ENCODE measurements around the gene ACSL3.
A peak's percentile ranks its signal among the peaks of the same experiment; 100 is the strongest.

The ACSL3 gene

GRCh38 chr2:222944971-222945740 lies 84.3 kb downstream of the ACSL3 start:
- in situ Hi-C loops (cut with HindIII; ENCODE audit: low pct_unique_long_range_greater_than_20kb, low sequenced_read_pairs) = no loop called here
- no peak for DNase-seq (ENCODE audit: low read depth in 1 of 2, low spot score in 1 of 2)
- no peak for TF ChIP-seq JUND (IDR thresholded peaks at IDR 0.05; ENCODE audit: low read depth)

GRCh38 chr2:222945887-222946286 lies 85.1 kb downstream of the ACSL3 start:
- in situ Hi-C loops (cut with HindIII; ENCODE audit: low pct_unique_long_range_greater_than_20kb, low sequenced_read_pairs) = no loop called here
- TF ChIP-seq JUND (IDR thresholded peaks at IDR 0.05; ENCODE audit: low read depth) = no peak
- no peak for DNase-seq (ENCODE audit: low read depth in 1 of 2, low spot score in 1 of 2)

- in situ Hi-C loops (cut with HindIII; ENCODE audit: low pct_unique_long_range_greater_than_20kb, low sequenced_read_pairs) = no loop called here
- no peak for DNase-seq (ENCODE audit: low read depth in 1 of 2, low spot score in 1 of 2)
- TF ChIP-seq JUND (IDR thresholded peaks at IDR 0.05; ENCODE audit: low read depth) = no peak
Observed at GRCh38 chr2:222946700-222947287, 86.0 kb downstream of the ACSL3 start.

- no peak for TF ChIP-seq JUND (IDR thresholded peaks at IDR 0.05; ENCODE audit: low read depth)
- in situ Hi-C loops (cut with HindIII; ENCODE audit: low pct_unique_long_range_greater_than_20kb, low sequenced_read_pairs) = no loop called here
- no peak for DNase-seq (ENCODE audit: low read depth in 1 of 2, low spot score in 1 of 2)
Observed at GRCh38 chr2:222949073-222949472, 88.2 kb downstream of the ACSL3 start.

- no peak for TF ChIP-seq JUND (IDR thresholded peaks at IDR 0.05; ENCODE audit: low read depth)
- DNase-seq (ENCODE audit: low read depth in 1 of 2, low spot score in 1 of 2) = no peak
- in situ Hi-C loops (cut with HindIII; ENCODE audit: low pct_unique_long_range_greater_than_20kb, low sequenced_read_pairs) = no loop called here
Observed at GRCh38 chr2:222949690-222950323, 89.0 kb downstream of the ACSL3 start.

DNA sequence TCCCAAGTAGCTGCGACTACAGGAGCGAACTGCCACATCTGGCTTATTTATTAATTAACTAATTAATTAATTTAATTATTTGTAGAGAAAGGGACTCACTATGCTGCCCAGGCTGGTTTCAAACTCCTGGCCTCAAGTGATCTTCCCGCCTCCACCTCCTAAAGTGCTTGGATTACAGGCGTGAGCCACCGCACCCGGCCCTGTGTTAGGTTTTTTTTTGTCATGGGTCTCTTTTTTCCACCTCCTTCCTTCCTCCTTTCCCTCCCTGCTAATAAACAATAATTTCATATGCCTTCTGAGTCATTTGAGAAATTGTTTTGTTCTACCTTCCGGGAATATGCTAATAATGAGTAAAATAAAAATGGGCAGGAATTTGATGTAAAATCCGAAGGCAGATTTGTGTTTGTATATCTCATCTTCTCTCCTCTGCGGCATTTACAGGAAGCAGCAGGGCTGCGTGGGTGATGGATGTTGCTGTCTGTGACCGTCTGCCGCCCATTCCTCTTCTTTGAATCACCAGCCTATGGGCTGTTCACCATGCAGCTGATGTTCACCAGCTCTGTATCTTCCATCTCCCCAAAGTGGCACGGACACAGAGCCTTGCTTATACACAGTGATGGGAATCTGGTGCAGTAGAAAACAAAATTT lies 89.9 kb downstream of the ACSL3 start:
- no peak for DNase-seq (ENCODE audit: low read depth in 1 of 2, low spot score in 1 of 2)
- in situ Hi-C loops (cut with HindIII; ENCODE audit: low pct_unique_long_range_greater_than_20kb, low sequenced_read_pairs) = no loop called here
- TF ChIP-seq JUND (IDR thresholded peaks at IDR 0.05; ENCODE audit: low read depth) = no peak

DNA sequence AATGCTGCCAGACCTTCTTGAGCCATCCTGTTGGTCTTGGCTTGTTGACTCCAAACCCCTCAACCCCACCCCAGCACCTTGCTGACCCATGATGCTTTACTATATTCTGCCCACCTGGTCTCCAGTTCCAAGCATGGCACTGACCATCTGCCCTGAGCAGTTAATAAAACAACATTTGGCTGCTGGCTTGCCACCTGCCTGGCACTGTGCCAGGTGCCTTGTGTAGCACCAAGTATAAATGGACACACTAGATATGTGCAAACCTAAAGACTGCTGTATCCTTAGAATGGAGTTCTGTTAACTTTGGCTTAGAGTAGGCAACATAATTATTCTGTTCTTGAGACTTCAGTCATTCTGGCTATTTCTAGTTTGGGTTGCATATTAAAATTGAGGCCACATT lies 91.4 kb downstream of the ACSL3 start:
- TF ChIP-seq JUND (IDR thresholded peaks at IDR 0.05; ENCODE audit: low read depth) = no peak
- peak in 1 of 2 experiments; percentile 43 for DNase-seq (ENCODE audit: low read depth in 1 of 2, low spot score in 1 of 2)
- in situ Hi-C loops (cut with HindIII; ENCODE audit: low pct_unique_long_range_greater_than_20kb, low sequenced_read_pairs) = no loop called here

DNA sequence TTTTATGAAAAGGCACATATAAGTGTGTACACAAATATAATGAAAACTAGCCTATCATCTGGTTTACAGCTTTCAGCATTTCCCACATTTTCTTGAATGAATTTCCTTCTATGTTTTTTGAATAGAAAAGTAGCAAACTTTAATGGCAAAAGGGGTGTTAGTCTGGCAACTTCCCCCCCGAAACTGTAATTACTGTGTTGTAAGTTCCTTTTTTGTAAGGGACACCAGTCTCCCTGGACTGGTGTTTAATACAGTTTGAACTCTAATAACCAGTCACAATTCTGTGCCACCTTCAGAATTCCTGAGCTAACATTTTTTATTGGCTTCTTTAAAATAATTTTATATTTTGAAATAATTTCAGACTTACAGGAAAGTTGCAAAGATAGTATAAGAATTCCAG lies 94.2 kb downstream of the ACSL3 start:
- no peak for TF ChIP-seq JUND (IDR thresholded peaks at IDR 0.05; ENCODE audit: low read depth)
- DNase-seq (ENCODE audit: low read depth in 1 of 2, low spot score in 1 of 2) = no peak
- in situ Hi-C loops (cut with HindIII; ENCODE audit: low pct_unique_long_range_greater_than_20kb, low sequenced_read_pairs) = no loop called here

GRCh38 chr2:222959358-222959757 lies 98.5 kb downstream of the ACSL3 start:
- no peak for TF ChIP-seq JUND (IDR thresholded peaks at IDR 0.05; ENCODE audit: low read depth)
- in situ Hi-C loops (cut with HindIII; ENCODE audit: low pct_unique_long_range_greater_than_20kb, low sequenced_read_pairs) = no loop called here

GRCh38 chr2:222960126-222960525 lies 99.3 kb downstream of the ACSL3 start:
- in situ Hi-C loops (cut with HindIII; ENCODE audit: low pct_unique_long_range_greater_than_20kb, low sequenced_read_pairs) = no loop called here
- TF ChIP-seq JUND (IDR thresholded peaks at IDR 0.05; ENCODE audit: low read depth) = no peak
- DNase-seq (ENCODE audit: low read depth in 1 of 2, low spot score in 1 of 2) = no peak

More at GRCh38 chr2:222959358-222959757, 98.5 kb downstream of the ACSL3 start:
- peak in 1 of 2 experiments; percentile 43 for DNase-seq (ENCODE audit: low read depth in 1 of 2, low spot score in 1 of 2)

GRCh38 chr2:222963641-222964040 lies 102.8 kb downstream of the ACSL3 start:
- in situ Hi-C loops (cut with HindIII; ENCODE audit: low pct_unique_long_range_greater_than_20kb, low sequenced_read_pairs) = no loop called here
- DNase-seq (ENCODE audit: low read depth in 1 of 2, low spot score in 1 of 2) = no peak
- no peak for TF ChIP-seq JUND (IDR thresholded peaks at IDR 0.05; ENCODE audit: low read depth)

DNA sequence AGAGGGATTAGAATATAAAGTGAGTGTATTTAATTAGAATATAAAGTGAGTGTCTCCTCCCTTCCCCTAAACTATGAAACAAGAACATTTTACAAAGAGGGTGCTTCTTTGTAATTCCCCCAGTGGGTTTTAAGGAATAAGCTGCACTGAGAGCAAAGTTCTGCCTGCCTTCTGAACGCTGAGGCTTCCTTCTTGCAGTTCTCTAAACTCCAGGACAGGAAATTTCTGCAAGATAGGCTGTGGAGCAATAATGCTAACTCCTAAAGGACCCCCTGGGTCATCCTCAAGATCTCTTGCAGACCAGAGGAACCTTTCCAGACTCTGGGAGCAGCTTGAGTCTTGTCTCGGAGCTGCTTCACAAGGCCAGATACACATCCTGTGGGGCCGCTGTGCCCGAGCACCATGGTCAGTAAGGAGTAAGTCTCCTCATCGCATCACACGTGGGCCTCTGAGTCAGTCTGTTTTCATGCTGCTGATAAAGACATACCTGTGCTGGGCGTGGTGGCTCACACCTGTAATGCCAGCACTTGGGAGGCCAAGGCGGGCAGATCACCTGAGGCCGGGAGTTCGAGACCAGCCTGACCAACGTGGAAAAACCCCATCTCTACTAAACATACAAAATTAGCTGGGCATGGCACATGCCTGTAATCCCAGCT lies 103.7 kb downstream of the ACSL3 start:
- TF ChIP-seq JUND (IDR thresholded peaks at IDR 0.05; ENCODE audit: low read depth) = no peak
- in situ Hi-C loops (cut with HindIII; ENCODE audit: low pct_unique_long_range_greater_than_20kb, low sequenced_read_pairs) = no loop called here

More for the DNA sequence above, 103.7 kb downstream of the ACSL3 start:
- DNase-seq (ENCODE audit: low read depth in 1 of 2, low spot score in 1 of 2) = no peak

All from T47D (cell line).